Activated naive CD4-positive, alpha-beta T cell treated with Interleukin-2 at 50 U/mL for 16 hours (primary cell): ENCODE data around the gene PDCD4.

Experiments used
- DNase-seq: peaks from one replicate; pipeline ENCODE4 v3.0.0-alpha.2; 2020

PDCD4 gene

GRCh38 chr10:110871298-110872084 lies at the start of gene PDCD4:
Gene PDCD4 (plus strand): TSS chr10:110871928. CDS start chr10:110876028, 4,100 bp downstream.
- DNase-seq = peak; percentile 96

- DNase-seq = no peak
Measured at GRCh38 chr10:110822035-110822711, 49.6 kb upstream of the PDCD4 start.

- DNase-seq = no peak
Measured at GRCh38 chr10:110822712-110823311, 48.9 kb upstream of the PDCD4 start.

DNA sequence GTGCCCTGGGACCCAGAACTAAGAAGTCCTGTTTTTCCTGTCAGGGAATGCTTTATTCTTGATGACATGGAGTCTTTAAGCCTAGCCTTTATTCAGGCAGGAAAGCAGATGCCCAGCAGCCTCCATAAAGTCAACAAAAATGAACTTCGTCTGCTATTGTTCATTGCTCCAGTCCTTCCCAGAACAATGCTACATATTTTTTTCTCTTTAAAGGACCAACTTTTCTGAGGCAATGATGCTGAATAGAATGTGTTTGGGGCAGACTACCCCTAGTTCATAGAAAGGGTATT lies 47.6 kb upstream of the PDCD4 start:
- no peak for DNase-seq

DNA sequence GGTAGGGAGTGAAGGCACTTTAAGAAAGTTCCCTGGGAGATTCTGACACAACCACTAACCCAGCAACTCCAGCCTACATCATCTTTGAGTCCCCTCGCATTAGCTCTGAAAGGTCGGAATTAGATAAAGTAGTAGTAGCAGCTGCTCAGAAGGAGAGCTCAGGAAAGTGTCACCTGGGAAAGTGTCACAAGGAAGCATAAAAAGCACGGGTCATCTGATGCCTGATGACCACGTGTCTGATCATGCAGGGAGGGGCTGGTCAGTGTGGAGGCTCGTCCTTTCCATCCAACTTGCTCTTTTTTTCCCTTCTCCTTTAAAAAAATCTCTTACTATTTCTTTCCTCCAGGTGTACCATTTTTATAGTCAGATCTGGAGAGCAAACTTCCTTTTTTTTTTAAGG lies 47.1 kb upstream of the PDCD4 start:
- DNase-seq = no peak

DNA sequence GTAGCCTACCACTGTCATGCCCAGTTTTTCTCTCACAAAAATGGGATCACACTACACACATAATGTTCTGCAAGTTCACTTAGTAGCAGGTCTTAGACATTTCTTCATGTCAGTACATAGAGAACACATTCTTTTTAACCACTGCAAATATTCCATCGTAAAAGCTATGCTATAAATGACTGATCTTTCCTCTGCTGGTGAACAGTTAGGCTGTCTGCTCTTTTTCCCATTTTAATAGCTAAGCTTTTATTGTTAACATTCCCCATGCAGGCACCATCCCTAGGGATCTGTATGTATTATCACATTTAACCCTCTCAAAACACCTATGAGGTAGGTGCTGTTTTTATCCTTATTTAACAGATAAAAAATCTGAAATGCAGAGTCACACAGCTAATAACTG lies 46.2 kb upstream of the PDCD4 start:
- DNase-seq = no peak

DNA sequence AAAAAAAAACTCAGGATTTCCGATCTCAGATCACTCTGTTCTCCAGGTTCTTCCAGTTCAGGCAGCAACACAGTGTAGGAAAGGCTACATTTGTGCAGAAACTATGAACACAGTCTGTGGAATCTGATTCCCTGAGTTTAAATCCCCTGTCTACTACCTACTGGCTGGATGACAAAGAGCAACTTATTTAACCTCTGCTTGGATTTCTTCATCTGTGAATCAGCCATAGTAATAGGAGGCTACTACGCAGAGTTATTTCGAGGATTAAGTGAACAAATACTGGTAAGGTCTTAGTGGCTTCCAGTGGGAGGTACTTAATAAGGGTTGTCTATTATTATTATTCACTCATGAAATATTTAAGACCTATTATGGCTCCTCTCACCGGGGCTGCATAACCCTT lies 44.3 kb upstream of the PDCD4 start:
- no peak for DNase-seq

GRCh38 chr10:110827875-110828274 lies 43.9 kb upstream of the PDCD4 start:
- DNase-seq = no peak

GRCh38 chr10:110828525-110828924 lies 43.2 kb upstream of the PDCD4 start:
- DNase-seq = no peak

DNA sequence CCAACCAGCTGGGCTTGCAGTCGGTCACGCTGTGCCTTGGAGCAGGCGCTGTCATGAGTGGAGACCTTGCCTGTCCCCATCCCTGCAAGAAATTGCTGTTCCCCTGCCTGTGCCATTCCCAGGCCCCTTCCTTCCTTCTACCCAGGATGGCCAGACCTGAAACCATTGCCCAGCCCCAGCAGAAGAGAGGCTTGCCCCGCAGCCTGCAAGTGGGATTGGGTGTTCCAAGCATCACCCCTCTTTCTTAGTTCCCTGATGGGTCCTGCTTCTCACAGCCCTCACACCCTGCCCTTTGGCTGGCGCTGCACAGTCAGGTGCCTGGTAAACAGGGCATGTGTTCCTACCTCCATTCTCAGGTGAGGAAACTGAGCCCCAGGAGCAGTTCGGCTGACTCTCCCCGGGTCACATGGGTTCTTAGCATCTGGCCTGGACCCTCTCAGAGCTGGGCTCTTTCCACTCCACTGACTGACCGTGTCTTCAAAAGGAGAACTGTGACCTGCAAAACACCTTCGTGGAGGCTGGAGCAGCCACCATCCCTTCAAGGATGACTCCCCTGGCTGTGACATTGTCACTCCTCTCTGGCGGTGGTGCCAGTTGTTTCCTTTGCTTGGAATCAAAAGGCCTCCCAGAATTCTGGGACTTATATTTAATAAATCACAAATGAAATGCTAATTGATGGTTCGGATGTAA lies 41.9 kb upstream of the PDCD4 start:
- no peak for DNase-seq

DNA sequence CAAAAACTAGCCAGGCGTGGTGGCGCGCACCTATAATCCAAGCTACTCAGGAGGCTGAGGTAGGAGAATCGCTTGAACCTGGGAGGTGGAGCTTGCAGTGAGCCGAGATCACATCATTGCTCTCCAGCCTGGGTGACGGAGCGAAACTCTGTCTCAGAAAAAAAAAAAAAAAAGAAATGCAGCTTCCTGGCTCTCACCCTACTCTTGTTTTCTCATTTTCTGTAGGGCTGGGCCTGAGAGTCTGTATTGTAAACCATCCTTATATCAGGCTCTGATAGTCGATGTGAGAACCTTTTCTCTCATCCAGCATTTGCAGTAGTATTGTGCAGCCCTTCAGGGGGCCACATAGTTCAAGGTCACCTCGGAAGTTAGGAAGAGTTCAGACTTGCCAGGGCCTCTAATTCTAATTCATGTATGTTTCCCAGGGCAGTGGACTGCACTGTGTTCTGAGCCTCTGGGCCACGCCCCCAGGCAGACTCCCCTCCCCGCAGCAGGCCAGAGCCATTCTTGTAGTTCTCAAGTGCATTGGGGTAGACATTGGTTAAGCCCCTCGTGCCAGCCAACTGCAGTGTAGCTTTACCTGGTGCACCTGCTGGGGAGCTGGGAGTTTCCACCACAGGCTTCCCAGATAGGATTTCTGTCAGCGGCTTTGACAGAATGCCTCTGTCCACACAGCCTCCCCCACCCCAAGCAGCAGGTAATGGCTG lies 38.3 kb upstream of the PDCD4 start:
- no peak for DNase-seq

GRCh38 chr10:110833941-110834628 lies 37.6 kb upstream of the PDCD4 start:
- no peak for DNase-seq

DNA sequence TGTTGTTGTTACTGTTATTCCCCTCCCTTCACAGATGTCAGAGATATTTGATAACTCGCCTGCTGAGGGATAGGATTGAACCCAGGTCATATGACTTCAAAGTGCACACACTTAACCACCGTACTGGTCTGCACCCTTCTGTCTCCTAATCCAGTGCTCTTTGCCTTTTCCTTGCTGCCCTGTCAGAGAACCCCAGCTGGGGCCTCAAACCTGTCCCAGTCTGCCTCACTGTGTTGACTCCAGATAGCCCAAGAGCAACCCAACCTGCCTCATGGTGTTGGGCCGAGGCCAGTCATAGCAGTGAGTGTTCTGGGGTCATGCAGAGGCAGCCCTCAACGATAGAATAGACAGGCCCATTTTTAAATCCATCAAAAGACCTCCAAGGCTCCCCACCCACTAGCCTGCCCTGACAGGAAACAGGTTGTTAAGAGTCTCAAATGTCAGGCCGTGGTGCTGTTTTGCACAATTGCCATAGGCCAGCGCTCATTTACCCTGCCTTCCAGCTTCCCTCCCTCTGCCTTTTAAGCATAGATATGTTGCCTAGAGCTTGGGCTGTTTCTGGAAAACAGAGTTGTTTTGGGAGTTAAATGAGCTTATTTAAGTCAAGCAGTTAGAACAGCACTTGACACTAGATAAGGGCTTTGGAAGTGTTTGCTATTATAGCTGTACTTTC lies 37.0 kb upstream of the PDCD4 start:
- DNase-seq = no peak

DNA sequence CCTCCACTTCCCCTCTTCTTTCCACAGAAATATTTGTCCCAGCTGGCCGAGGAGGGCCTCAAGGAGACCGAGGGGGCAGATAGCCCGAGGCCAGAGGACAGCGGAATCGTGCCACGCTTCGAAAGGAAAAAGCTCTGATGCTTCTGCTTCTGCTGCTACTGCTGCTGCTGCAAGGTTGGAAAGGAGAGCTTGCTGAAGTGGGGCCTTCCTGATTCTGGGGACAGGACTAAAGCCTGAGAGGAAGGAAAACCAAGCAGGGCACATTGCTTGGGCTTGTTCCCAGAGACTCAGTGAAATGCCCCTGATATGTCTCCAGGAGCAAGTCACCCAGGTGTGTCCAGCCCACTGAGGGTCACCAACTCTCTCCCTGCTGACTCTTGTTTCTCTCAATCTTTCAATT lies 35.9 kb upstream of the PDCD4 start:
- DNase-seq = no peak

- DNase-seq = no peak
Measured at GRCh38 chr10:110836706-110837105, 35.0 kb upstream of the PDCD4 start.

- DNase-seq = no peak
Measured at GRCh38 chr10:110837418-110838171, 34.1 kb upstream of the PDCD4 start.

- no peak for DNase-seq
Measured at GRCh38 chr10:110840225-110840922, 31.4 kb upstream of the PDCD4 start.

DNA sequence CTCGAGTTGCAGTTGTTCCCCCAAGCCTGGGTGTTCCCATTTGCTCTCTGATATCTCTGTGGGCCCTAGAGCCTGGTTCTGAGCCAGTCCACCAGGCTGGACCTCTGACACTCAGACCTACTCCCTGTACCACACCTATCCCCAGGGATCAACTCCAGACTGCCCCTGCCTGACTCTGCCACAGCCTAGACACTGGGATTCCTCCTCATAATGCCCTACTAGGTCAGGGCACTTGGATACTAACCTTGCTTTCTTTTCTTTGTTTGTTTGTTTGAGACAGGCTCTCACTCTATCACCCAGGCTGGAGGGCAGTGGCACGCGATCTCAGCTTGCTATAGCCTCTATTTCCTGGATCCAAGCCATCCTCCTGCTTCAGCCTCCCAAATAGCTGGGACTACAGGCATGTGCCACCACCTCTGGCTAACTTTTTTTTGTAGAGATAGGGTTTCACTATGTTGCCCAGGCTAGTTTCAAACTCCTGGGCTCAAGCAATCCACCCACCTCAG lies 30.8 kb upstream of the PDCD4 start:
- no peak for DNase-seq

GRCh38 chr10:110841767-110842267 lies 29.9 kb upstream of the PDCD4 start:
- DNase-seq = no peak

DNA sequence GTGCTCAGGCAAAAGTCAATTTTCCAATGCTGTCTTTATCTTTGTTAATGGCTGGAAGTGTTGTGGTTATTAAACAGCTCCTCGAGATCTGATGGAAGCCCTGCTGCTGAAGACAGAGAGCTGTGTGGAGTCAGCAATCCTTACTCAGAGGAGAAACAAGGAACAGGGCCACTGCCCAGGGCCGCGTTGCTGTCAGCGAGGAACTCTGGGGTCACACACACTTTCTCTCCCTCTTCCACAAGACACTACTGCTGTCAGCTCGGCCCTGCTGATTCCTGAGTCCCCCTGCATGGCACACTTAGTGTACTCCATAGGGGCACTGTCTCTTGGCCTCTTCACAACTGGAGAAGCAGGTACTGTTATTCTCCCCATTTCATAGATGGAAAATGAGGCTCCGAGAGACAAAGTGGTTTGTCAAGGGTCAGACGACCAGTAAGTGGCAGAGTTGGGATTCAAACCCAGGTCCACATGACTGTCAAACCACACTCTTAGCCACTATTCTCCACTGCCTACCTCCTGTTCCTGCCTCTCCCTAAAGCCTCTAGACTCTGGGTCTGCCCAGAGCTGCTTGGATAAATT lies 29.3 kb upstream of the PDCD4 start:
- DNase-seq = no peak
